ENCODE results near the gene ITGAX. TPM values are rescaled to one million over a fixed set of nuclear protein-coding genes. Genes with fewer than 3 reads are reported as not detected.
"Not testable (repeated sequence)": the region's sequence is repeated elsewhere in the genome, so short reads cannot be mapped to it uniquely, and the experiment has no call there.

ITGAX gene
- total and polyA plus RNA-seq, 7 donors, result 0.60 to 7.6 (median 1.8) TPM

DNA sequence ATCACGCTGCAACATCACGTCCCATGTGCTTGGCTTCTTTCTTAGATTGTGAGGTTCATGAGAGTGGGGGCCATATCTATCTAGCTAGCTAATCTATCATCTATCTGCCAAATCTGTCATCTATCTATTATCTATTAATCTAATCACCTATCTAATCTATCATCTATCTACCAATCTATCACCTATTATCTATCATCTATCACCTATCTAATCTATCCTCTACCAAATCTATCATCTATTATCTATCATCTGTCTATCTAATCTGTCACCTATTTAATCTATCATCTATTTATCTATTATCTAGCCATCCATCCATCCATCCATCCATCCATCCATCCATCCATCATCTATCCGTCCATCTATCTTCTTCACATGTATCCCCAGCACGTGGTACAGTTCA, 59.0 kb downstream of the ITGAX start:
- Histone ChIP-seq H3K36me3 (no peaks in the 10 kb centered on the region), H3K4me3 (no peak overlapping the region), H3K9me3 (no peaks in the 10 kb centered on the region), H3K4me1 (no peaks in the 10 kb centered on the region), H3K27ac (no peak overlapping the region), H3K27me3 (peaks cover 0 to 17% (median 0%) of the 10 kb centered on the region in 3 donors)
- TF ChIP-seq POLR2AphosphoS5 (IDR thresholded peaks at IDR 0.05) (no peak), EP300 (IDR thresholded peaks at IDR 0.05) (no peak)
- intact Hi-C loops (cut with DNase I), result no loop called here
- DNase-seq, result no peak
- WGBS, 2 donors, result 89 to 90% methylated on average over 4 of the region's 4 CpGs

DNA sequence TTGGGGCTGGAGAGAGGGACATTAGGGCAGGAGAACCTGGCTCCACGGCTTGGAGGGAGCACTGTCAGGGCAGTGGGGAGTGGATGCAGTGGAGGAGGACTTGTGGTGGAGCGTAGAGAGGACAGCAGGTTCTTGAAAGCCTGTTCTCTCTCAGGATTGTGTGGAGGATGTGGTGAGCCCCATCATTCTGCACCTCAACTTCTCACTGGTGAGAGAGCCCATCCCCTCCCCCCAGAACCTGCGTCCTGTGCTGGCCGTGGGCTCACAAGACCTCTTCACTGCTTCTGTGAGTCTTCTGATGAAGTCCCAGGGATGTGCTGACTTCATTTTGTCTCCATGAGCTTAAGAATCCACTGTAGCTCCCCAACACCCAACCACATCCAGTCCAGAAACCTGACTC, 59.7 kb downstream of the ITGAX start:
- no peaks in the 10 kb centered on the region for H3K9me3 ChIP-seq

DNA sequence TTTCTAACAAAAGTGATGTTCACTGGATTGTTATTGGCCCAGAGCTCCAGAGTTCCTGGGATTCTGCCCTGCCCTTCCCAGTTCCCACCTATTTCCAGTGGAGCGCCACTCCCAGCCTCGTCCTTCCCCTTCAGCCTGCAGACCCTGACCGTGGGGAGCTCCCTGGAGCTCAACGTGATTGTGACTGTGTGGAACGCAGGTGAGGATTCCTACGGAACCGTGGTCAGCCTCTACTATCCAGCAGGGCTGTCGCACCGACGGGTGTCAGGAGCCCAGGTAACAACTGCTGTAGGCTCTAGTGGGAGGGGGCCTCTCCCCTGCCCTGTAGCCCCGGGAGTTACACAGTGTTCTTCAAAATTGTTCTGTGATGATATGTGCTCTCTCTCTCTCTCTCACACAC, 61.4 kb downstream of the ITGAX start:
- Histone ChIP-seq H3K4me3 (no peak overlapping the region), H3K4me1 (no peaks in the 10 kb centered on the region), H3K27ac (no peak overlapping the region), H3K9me3 (no peaks in the 10 kb centered on the region), H3K27me3 (peaks cover 0 to 14% (median 0%) of the 10 kb centered on the region in 3 donors), H3K36me3 (no peaks in the 10 kb centered on the region)
- TF ChIP-seq POLR2AphosphoS5 (IDR thresholded peaks at IDR 0.05) (no peak), POLR2A (IDR thresholded peaks at IDR 0.05) (no peak), EP300 (IDR thresholded peaks at IDR 0.05) (no peak)
- TF ChIP-seq, protein P1, sequence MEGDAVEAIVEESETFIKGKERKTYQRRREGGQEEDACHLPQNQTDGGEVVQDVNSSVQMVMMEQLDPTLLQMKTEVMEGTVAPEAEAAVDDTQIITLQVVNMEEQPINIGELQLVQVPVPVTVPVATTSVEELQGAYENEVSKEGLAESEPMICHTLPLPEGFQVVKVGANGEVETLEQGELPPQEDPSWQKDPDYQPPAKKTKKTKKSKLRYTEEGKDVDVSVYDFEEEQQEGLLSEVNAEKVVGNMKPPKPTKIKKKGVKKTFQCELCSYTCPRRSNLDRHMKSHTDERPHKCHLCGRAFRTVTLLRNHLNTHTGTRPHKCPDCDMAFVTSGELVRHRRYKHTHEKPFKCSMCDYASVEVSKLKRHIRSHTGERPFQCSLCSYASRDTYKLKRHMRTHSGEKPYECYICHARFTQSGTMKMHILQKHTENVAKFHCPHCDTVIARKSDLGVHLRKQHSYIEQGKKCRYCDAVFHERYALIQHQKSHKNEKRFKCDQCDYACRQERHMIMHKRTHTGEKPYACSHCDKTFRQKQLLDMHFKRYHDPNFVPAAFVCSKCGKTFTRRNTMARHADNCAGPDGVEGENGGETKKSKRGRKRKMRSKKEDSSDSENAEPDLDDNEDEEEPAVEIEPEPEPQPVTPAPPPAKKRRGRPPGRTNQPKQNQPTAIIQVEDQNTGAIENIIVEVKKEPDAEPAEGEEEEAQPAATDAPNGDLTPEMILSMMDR (IDR thresholded peaks at IDR 0.05), result no peak
- WGBS, 2 donors, result 68 to 83% methylated on average over 11 of the region's 11 CpGs
- no peak for DNase-seq
- intact Hi-C loops (cut with DNase I), result no loop called here

More for the DNA sequence above, 59.7 kb downstream of the ITGAX start:
- no peaks in the 10 kb centered on the region for H3K36me3 ChIP-seq
- H3K4me3 ChIP-seq, result no peak overlapping the region
- intact Hi-C loops (cut with DNase I), result no loop called here
- H3K27me3 ChIP-seq, result peaks cover 0 to 14% (median 0%) of the 10 kb centered on the region in 3 donors
- no peaks in the 10 kb centered on the region for H3K4me1 ChIP-seq
- H3K27ac ChIP-seq, result no peak overlapping the region
- no peak for DNase-seq
- TF ChIP-seq EP300 (IDR thresholded peaks at IDR 0.05) (no peak), POLR2A (IDR thresholded peaks at IDR 0.05) (no peak), POLR2AphosphoS5 (IDR thresholded peaks at IDR 0.05) (no peak)
- TF ChIP-seq, protein P1 (IDR thresholded peaks at IDR 0.05), result no peak
- 73 to 82% methylated on average over 4 of the region's 4 CpGs for WGBS, 2 donors

DNA sequence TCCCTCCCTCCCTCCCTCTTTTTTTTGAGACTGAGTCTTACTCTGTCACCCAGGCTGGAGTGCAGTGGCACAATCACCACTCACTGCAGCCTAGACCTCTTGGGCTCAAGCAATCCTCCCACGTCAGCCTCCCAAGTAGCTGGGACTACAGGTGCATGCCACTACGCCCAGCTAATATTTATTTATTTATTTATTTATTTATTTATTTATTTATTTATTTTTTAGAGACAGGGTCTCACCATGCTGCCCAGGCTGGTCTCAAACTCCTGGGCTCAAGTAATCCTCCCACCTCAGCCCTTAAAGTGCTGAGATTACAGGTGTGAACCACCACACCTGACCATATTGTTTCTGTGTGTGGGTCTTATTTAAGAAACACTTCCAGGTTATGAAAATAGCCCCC, 62.1 kb downstream of the ITGAX start:
- intact Hi-C loops (cut with DNase I); H3K9me3 ChIP-seq; DNase-seq; H3K36me3 ChIP-seq; H3K4me3 ChIP-seq; H3K27ac ChIP-seq; H3K4me1 ChIP-seq: not testable (repeated sequence)
- peaks cover 0 to 14% (median 0%) of the 10 kb centered on the region in 3 donors for H3K27me3 ChIP-seq
- WGBS, 2 donors, result 77 to 84% methylated on average over 2 of the region's 2 CpGs

DNA sequence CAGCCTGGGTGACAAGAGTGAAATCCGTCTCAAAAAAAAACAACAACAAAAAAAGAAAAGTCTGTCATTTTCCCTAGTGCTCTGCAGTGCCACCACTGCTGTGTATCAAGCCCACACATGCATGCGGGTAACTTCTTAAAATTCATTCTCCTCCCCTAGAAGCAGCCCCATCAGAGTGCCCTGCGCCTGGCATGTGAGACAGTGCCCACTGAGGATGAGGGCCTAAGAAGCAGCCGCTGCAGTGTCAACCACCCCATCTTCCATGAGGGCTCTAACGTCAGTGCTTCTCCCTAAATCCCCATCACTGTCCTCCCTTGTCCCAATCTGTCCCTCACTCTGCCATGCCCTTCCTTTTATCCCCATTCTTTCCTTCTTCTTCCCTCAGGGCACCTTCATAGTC, 62.9 kb downstream of the ITGAX start:
- peaks cover 0 to 14% (median 0%) of the 10 kb centered on the region in 3 donors for H3K27me3 ChIP-seq
- intact Hi-C loops (cut with DNase I), result no loop called here
- no peak overlapping the region for H3K27ac ChIP-seq
- no peaks in the 10 kb centered on the region for H3K9me3 ChIP-seq
- DNase-seq, result no peak
- no peaks in the 10 kb centered on the region for H3K36me3 ChIP-seq
- 92% methylated on average over 5 of the region's 5 CpGs for WGBS, 2 donors
- no peak overlapping the region for H3K4me3 ChIP-seq
- TF ChIP-seq, protein P1 (IDR thresholded peaks at IDR 0.05), result no peak
- TF ChIP-seq POLR2AphosphoS5 (IDR thresholded peaks at IDR 0.05) (no peak), POLR2A (IDR thresholded peaks at IDR 0.05) (no peak)
- H3K4me1 ChIP-seq, result no peaks in the 10 kb centered on the region

DNA sequence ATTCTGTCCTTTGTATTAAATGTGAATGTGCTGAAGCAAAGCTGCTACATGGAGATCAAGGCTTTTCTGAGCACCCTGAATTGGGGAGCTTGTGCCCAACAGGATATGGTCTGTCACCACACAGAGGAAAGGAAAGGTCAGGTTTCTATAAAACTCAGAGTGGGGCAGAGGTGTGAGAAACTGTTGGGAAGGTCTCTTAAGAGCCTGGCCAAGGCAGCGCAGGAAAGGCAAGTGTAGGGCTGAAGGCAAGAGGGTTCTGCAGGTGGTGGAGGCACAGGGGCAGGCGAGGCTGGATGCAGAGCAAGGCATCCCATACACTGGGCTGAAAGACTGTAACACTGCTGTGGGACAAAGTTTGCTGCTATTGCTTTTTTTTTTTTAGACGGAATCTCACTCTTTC, 65.1 kb downstream of the ITGAX start:
- no peak for TF ChIP-seq POLR2AphosphoS5 (IDR thresholded peaks at IDR 0.05)
- no peaks in the 10 kb centered on the region for H3K9me3 ChIP-seq
- H3K4me3 ChIP-seq, result no peak overlapping the region
- 64 to 81% methylated on average over 3 of the region's 3 CpGs for WGBS, 2 donors
- H3K27ac ChIP-seq, result no peak overlapping the region
- DNase-seq, result no peak
- no peaks in the 10 kb centered on the region for H3K36me3 ChIP-seq
- peaks cover 0 to 14% (median 0%) of the 10 kb centered on the region in 3 donors for H3K27me3 ChIP-seq
- H3K4me1 ChIP-seq, result no peaks in the 10 kb centered on the region
- intact Hi-C loops (cut with DNase I), result no loop called here

All from sigmoid colon (tissue), 7 donors.